ENCODE results near the gene GRK4. TPM values are rescaled to one million over a fixed set of nuclear protein-coding genes. Genes with fewer than 3 reads are reported as not detected.
A peak's percentile ranks its signal among the peaks of the same experiment; 100 is the strongest.
"Not testable (repeated sequence)": the region's sequence is repeated elsewhere in the genome, so short reads cannot be mapped to it uniquely, and the experiment has no call there.

Gene GRK4
- total RNA-seq, 1 donor from 2014 or later: 9.3 TPM

- Mint-ChIP-seq H3K27ac (no peak overlapping the region), H3K36me3 (peaks cover 3% of the 10 kb centered on the region), H3K4me3 (no peak overlapping the region), H3K4me1 (ENCODE audit: unreplicated experiment) (no peaks in the 10 kb centered on the region), H3K9me3 (no peaks in the 10 kb centered on the region), H3K27me3 (no peaks in the 10 kb centered on the region)
- TF ChIP-seq CTCF (conservative IDR thresholded peaks at IDR 0.05): no peak
- DNase-seq (ENCODE audit: extremely low spot score, unreplicated experiment): peak; percentile 44
Observed at GRCh38 chr4:2943364-2944090, 19.8 kb upstream of the GRK4 start.

- peaks cover 3% of the 10 kb centered on the region for H3K36me3 Mint-ChIP-seq
- no peaks in the 10 kb centered on the region for H3K9me3 Mint-ChIP-seq
- H3K4me1 Mint-ChIP-seq (ENCODE audit: unreplicated experiment): no peaks in the 10 kb centered on the region
- no peak for TF ChIP-seq CTCF (conservative IDR thresholded peaks at IDR 0.05)
- no peaks in the 10 kb centered on the region for H3K27me3 Mint-ChIP-seq
- no peak overlapping the region for H3K4me3 Mint-ChIP-seq
- no peak for DNase-seq (ENCODE audit: extremely low spot score, unreplicated experiment)
- H3K27ac Mint-ChIP-seq: no peak overlapping the region
Observed at GRCh38 chr4:2944091-2944482, 19.3 kb upstream of the GRK4 start.

GRCh38 chr4:2944586-2945526 lies 18.5 kb upstream of the GRK4 start:
- no peaks in the 10 kb centered on the region for H3K4me1 Mint-ChIP-seq (ENCODE audit: unreplicated experiment)
- H3K27me3 Mint-ChIP-seq: no peaks in the 10 kb centered on the region
- H3K4me3 Mint-ChIP-seq: no peak overlapping the region
- no peak for TF ChIP-seq CTCF (conservative IDR thresholded peaks at IDR 0.05)
- no peak for DNase-seq (ENCODE audit: extremely low spot score, unreplicated experiment)
- peaks cover 4% of the 10 kb centered on the region for H3K36me3 Mint-ChIP-seq
- H3K9me3 Mint-ChIP-seq: no peaks in the 10 kb centered on the region
- no peak overlapping the region for H3K27ac Mint-ChIP-seq

GRCh38 chr4:2945619-2946604 lies 17.5 kb upstream of the GRK4 start:
- not testable (repeated sequence) for H3K27ac Mint-ChIP-seq; H3K27me3 Mint-ChIP-seq; DNase-seq (ENCODE audit: extremely low spot score, unreplicated experiment); H3K4me3 Mint-ChIP-seq; H3K4me1 Mint-ChIP-seq (ENCODE audit: unreplicated experiment); H3K9me3 Mint-ChIP-seq
- peaks cover 10% of the 10 kb centered on the region for H3K36me3 Mint-ChIP-seq

- no peaks in the 10 kb centered on the region for H3K27me3 Mint-ChIP-seq
- no peak overlapping the region for H3K27ac Mint-ChIP-seq
- H3K9me3 Mint-ChIP-seq: no peaks in the 10 kb centered on the region
- H3K36me3 Mint-ChIP-seq: peaks cover 15% of the 10 kb centered on the region
- DNase-seq (ENCODE audit: extremely low spot score, unreplicated experiment): no peak
- H3K4me3 Mint-ChIP-seq: no peak overlapping the region
- H3K4me1 Mint-ChIP-seq (ENCODE audit: unreplicated experiment): no peaks in the 10 kb centered on the region
- TF ChIP-seq CTCF (conservative IDR thresholded peaks at IDR 0.05): no peak
Observed at GRCh38 chr4:2946812-2947600, 16.4 kb upstream of the GRK4 start.
